NOMO-1 treated with DMSO at 0.1 percent for 48 hours (cell line): ENCODE results near the gene IGFBP6.

Experiments used
- DNase-seq: peaks from one replicate; lab custom pipeline; 2025; ENCODE audit not compliant: unreplicated experiment; lab: John Stamatoyannopoulos, UW

Gene IGFBP6, protein sequence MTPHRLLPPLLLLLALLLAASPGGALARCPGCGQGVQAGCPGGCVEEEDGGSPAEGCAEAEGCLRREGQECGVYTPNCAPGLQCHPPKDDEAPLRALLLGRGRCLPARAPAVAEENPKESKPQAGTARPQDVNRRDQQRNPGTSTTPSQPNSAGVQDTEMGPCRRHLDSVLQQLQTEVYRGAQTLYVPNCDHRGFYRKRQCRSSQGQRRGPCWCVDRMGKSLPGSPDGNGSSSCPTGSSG

GRCh38 chr12:53097564-53098353 is at the start of gene IGFBP6:
Gene IGFBP6, plus strand, starts transcription at chr12:53097667. Its CDS starts 51 bp downstream, at chr12:53097718.
- peak; percentile 15 for DNase-seq

- DNase-seq = no peak
Observed at GRCh38 chr12:53048033-53048779, 49.3 kb upstream of the IGFBP6 start.

GRCh38 chr12:53048780-53049401 is 48.6 kb upstream of the IGFBP6 start:
- DNase-seq = no peak

DNA sequence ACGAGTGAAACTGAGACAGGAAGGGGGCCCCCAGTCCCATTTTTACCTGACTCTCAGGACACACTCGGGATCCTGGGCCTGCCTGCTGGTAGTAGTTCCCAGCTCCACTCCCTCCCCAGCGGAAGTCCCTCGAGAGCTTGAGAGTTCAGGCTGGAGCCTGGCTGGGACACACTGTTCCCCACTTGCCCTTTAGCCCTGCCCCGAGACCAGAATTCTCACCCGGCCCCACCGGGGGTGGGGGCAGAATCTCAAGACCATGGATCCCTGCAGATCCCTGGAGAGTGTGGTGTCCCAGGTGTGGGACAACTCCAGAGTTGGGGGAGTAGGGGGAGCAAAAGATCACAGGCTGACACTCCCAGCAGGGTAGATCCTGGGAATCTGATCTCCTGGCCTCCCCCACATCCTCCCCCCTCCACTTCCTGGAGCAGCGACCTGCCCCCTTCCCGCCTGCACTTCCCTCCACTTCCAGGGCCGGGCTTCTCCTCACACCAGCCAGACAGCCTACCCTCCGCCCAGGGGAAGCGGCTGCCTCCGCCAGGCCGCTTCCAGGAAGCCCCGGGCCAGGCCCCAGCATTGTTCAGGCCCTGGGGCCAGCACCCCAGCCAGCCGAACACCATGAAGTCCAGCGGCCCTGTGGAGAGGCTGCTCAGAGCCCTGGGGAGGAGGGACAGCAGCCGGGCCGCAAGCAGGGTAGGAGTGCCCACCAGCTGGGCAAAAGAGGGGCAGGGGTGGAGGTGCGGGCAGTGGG is 47.7 kb upstream of the IGFBP6 start, which contains the start of gene TNS2:
Gene TNS2 (plus strand): TSS at position 495 of the 748 bp plus-strand sequence. CDS start 121 bp downstream, at position 616.
- no peak for DNase-seq

DNA sequence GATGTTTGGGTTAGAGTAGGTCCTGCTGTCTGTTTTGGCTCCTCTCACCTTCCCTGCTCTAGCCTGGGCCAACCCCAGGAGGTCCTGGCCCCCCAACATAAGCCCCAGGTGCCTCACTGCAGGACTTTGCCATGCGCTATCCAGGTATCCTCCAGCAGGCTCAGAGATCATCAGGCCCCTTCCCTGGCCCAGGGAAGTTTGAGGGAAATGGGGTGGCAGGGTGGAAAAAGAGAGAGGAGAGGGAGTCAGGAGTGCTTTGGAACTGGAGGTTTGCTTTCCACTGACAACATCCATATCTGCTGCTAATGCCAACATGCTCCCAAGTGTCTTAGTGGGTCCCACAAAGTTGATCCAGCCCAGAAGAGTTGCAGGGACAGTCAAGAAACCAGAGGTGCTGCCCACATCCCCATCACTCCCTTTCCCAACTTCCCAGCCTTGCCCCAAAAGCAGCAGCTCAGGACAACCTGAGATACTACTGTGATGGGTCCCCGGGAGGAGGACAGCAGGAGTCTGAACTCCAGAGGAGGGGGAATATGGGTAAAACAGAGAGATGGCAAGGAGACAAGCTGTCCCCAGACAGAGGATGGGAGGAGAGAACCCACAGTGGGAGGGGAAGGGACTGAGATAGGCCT is 46.9 kb upstream of the IGFBP6 start:
- DNase-seq = no peak

GRCh38 chr12:53051058-53051880 is 46.2 kb upstream of the IGFBP6 start:
- no peak for DNase-seq

- DNase-seq = no peak
Observed at GRCh38 chr12:53051881-53052412, 45.5 kb upstream of the IGFBP6 start.

DNA sequence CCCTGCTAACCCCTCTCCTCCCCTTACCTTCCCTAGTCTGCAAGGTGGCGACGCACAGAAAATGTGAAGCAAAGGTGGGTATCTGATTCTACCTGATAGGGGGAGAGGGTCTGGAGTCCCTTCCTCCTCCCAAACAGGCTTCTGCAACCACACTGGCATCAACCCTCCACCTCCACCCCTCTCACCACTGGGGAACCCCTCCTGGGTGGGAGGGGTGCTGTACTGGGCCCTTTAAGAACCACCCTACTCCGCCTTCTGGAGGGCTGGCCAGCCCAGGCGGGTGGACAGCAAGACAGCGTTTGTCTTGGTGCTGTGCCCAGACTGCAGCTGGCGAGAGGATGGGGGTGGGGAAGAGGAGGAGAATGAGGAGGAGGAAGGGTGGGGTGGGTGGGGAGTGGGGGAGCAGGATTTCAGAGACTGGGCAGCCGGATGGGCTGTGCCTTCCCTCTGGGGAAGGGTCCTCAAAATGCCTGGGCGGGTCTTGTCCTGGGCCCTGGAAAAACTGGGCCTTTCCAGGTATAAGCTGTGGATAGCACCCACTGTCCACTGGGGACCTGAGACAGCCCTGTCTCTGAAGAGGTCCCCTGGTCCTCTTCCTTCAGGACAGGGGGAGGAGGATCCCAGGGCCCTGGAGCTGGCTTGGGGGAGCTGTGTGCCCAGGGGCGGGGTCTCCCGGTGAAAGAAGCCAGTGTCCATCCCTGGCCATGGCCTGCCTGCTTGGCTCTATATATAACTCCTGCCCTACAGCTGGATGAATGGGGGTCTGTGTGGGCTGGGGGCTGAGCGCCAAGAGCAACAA is 44.8 kb upstream of the IGFBP6 start:
- DNase-seq = no peak

- DNase-seq = no peak
Observed at GRCh38 chr12:53053218-53054111, 44.0 kb upstream of the IGFBP6 start.

DNA sequence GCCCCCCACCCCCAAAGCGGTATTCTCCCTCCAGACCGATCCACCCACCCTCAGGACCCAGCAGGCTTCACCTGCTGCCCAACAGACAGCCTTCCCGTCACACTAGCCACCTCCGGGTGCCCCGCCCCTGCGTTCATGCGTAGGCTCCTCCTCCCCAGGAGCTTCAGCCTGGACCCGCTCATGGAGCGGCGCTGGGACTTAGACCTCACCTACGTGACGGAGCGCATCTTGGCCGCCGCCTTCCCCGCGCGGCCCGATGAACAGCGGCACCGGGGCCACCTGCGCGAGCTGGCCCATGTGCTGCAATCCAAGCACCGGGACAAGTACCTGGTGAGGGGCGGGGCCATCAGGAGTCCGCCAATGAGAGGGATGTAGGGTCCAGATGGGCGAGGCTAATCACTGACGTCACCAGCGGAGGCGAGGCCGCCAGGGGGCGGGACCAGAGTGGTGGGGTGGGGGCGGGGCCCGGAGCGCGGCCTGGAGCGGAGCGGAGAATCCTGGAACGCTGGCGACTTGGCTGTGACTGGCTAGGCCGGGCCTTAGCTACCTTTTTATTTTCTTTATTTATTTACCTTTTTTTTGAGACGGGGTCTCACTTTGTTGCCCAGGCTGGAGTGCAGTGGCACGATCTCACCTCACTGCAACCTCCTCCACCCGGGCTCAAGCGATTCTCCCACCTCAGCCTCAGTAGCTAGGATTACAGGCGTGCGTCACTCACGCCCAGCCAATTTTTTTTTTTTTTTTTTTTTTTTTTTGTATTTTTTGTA is 43.2 kb upstream of the IGFBP6 start:
- DNase-seq = peak; percentile 90

DNA sequence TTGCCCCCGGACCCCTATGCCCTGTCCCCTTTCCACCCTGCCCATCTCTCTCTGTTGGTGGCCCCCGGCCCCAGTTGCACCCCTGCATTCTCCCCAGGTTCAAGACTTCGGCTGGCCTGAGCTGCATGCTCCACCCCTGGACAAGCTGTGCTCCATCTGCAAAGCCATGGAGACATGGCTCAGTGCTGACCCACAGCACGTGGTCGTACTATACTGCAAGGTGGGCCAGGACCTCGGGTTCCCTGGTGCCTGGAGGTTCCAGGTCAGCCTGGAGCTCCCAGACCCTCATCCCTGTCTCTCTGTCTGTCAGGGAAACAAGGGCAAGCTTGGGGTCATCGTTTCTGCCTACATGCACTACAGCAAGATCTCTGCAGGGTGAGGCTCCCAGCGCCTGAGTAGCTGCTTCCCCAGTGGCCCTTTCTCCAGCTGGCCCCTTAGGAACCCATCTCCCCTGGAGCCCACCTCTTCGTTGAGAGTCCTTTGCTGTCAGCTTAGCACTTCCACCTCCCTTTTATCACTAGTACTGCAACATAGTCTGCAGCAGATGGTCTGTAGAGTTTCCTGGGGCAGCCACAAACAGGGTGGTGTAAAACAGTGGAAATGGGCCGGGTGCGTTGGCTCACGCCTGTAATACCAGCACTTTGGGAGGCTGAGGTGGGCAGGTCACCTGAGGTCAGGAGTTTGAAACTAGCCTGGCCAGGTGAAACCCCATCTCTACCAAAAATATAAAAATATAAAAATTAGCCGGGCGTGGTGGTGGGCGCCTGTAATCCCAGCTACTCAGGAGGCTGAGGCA is 41.8 kb upstream of the IGFBP6 start:
- DNase-seq = no peak

DNA sequence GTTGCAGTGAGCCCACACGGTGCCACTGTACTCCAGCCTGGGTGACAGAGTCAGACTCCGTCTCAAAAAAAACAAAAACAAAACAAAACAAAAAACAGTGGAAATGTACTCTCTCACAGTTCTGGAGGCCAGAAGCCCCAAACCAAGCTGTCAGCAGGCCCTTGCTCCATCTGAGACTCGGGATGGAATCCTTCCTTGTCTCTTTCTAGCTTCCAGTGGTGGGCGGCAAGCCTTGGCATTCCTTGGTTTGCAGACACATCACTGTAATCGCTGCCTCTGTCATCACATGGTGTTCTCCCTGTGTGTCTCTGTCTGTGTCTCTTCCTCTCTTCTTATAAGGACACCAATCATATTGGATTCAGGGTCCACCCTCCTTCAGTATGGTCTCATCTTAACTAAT is 41.2 kb upstream of the IGFBP6 start:
- DNase-seq = no peak

GRCh38 chr12:53056901-53057300 is 40.6 kb upstream of the IGFBP6 start:
- DNase-seq = no peak

- no peak for DNase-seq
Observed at GRCh38 chr12:53057816-53058500, 39.5 kb upstream of the IGFBP6 start.
